ENCODE results near the gene WNK1. TPM values are rescaled to one million over a fixed set of nuclear protein-coding genes. Genes with fewer than 3 reads are reported as not detected.
"Not testable (repeated sequence)": the region's sequence is repeated elsewhere in the genome, so short reads cannot be mapped to it uniquely, and the experiment has no call there.

WNK1 gene
- total RNA-seq, 1 donor from 2014 or later = 65.4 TPM

DNA sequence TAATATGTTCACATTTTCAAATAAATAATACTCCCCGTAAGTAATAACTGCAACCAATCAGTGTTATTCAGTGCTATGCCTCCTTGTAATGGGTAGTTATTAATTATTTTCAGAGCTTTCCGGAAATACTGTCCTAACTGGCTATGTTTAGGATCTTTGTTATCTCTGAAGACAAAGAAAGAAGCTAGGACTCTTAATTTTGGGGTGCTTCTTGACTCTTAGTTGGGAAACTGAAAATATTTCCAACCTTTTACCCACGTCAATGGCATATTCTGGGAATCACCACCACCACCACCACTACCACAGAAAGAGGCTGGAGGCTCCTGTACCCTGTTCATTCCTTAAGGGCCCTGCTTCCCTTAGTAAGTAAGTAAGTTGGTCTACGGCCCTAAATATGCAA lies 158.0 kb downstream of the WNK1 start:
- no peak for DNase-seq (ENCODE audit: low read depth, low spot score)

DNA sequence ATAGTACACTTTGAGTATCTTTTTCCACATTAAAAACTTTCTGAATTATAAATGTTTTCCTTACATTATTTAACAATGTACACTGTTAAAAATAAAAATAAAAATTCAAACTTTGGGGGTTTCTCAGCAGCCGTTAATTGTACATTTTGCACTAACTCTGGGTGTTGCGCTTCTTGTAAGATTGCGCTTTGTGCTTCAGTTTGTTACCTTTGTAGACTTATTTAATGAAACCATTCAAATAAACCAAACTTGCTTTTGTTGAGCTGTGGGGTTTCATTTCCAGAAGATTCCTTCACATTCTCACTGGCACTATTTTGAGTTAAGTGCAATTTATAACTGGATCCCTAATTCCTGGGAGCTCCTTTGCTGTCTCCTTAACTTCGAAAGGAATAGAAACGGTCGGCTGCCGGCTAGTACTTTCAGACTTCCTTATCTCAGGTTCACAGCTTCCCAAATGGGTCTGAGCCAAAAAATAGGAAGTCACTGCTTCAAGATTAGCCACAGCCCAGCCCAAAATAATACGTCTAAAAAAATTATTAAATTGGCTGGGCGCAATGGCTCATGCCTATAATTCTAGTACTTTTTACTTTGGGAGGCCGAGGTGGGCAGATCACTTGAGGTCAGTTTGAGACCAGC lies 158.9 kb downstream of the WNK1 start:
- peak; percentile 59 for DNase-seq (ENCODE audit: low read depth, low spot score)

- no peak for DNase-seq (ENCODE audit: low read depth, low spot score)
Measured at GRCh38 chr12:912466-913235, 160.3 kb downstream of the WNK1 start.

DNA sequence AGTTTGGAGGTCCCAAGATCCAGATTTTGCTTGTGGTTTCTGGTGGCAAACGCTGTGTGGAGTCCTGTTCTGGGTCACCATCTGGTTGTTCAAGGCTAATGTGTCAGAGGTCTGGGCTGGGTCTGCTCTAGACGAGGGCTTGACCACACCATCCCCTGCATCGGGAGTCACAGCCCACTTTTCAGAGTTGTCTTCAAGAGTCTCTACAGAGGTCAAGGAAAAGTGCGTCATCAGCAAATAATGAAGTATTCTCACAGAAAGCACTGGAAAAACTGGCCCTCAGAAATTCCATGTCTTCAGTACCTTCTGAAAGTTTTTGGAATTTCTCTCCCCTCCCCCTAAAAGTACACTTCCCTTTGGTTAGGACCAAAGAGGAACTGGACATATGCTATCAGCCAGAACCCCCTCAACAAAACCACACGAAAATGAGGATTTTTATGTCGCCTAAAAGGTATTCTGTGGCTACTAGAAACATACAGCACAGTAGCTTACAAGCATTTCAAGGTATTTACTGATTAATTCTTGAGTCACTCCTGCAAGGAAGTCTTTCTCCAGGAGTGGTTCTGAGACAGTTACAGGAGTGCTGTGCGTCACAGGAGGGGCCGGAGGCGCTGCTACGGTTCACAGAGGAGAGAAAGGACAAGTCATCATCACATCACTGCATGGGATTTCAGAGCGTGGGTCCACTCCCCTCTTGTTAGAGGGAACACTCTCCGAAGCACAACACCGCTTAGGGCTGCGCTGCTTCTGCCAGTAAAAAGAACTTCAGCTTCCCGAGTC lies 161.7 kb downstream of the WNK1 start:
- DNase-seq (ENCODE audit: low read depth, low spot score) = no peak

- DNase-seq (ENCODE audit: low read depth, low spot score) = peak; percentile 15
Measured at GRCh38 chr12:915090-915489, 162.7 kb downstream of the WNK1 start.

DNA sequence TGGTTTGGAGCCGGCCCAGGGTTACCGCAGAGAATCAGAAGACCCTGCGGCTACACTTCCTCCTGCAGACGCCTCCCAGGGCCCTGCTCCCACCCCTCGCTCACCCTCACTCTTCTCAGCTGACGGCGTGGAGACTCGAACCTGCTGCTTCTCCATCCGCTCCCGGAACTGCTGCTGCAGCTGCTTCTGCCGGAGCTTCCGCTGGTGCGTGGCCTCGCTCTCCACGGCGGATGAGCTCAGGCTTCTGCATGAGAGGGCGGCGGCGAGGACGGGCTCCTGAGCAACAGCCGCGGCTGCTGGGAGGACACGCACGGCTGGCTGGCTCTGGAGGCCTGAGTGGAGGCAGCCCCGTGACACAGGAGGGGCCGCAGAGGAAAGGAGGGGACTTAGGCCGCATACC lies 163.9 kb downstream of the WNK1 start:
- DNase-seq (ENCODE audit: low read depth, low spot score) = no peak

- no peak for DNase-seq (ENCODE audit: low read depth, low spot score)
Measured at GRCh38 chr12:916712-917445, 164.5 kb downstream of the WNK1 start.

GRCh38 chr12:920676-921075 lies 168.3 kb downstream of the WNK1 start:
- no peak for DNase-seq (ENCODE audit: low read depth, low spot score)

DNA sequence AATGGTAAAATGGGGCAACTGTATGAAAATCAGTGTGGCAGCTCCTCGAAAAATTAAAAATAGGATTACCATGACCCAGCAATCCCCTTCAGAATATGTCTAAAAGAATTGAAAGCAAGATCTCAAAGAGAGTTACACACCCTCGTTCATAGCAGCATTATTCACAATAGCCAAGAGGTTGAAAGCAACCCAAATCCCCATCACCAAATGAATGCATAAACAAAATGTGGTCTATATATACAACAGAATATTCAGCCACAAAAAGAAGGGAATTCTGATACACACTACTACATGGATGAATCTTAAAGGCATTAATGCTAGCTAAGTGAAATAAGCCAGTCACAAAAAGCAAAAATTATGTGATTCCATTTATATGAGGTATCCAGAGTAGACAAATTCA lies 169.9 kb downstream of the WNK1 start:
- DNase-seq (ENCODE audit: low read depth, low spot score) = no peak

GRCh38 chr12:926641-927040 lies 174.3 kb downstream of the WNK1 start:
- no peak for DNase-seq (ENCODE audit: low read depth, low spot score)

DNA sequence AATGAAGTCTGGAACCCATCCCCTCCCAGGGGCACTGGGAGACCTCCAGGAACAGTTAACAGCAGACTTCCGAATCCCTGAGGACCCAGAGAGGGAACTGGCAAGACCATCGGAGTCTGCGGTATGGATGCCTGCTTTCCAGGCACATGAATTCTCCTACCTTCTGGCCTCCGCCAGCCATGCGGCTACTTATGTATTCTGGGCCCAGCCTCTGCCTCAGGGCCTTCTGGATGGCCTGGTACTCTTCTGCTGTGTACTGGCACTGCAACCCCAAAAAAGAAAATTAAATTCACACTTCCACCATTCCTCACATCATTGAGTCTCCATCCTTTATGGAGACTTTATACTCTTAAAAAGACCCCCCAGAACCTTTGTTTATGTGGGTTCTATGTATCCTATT lies 178.7 kb downstream of the WNK1 start:
- no peak for DNase-seq (ENCODE audit: low read depth, low spot score)

- no peak for DNase-seq (ENCODE audit: low read depth, low spot score)
Measured at GRCh38 chr12:931591-931990, 179.2 kb downstream of the WNK1 start.

DNA sequence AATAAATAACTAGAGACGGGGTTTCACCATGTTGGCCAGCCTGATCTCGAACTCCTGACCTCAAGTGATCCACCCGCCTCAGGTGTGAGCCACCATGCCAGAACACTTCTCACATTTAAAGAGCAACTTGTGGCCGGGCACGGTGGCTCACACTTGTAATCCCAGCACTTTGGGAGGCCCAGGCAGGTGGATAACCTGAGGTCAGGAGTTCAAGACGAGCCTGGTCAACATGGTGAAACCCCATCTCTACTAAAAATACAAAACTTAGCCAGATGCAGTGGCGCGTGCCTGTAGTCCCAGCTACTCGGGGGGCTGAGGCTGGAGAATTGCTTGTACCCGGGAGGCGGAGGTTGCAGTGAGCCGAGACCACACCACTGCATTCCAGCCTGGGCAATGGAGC lies 183.5 kb downstream of the WNK1 start:
- not testable (repeated sequence) for DNase-seq (ENCODE audit: low read depth, low spot score)

- no peak for DNase-seq (ENCODE audit: low read depth, low spot score)
Measured at GRCh38 chr12:936377-937345, 184.3 kb downstream of the WNK1 start.

- no peak for DNase-seq (ENCODE audit: low read depth, low spot score)
Measured at GRCh38 chr12:938810-939209, 186.4 kb downstream of the WNK1 start.

- DNase-seq (ENCODE audit: low read depth, low spot score) = no peak
Measured at GRCh38 chr12:943051-943450, 190.7 kb downstream of the WNK1 start.

DNA sequence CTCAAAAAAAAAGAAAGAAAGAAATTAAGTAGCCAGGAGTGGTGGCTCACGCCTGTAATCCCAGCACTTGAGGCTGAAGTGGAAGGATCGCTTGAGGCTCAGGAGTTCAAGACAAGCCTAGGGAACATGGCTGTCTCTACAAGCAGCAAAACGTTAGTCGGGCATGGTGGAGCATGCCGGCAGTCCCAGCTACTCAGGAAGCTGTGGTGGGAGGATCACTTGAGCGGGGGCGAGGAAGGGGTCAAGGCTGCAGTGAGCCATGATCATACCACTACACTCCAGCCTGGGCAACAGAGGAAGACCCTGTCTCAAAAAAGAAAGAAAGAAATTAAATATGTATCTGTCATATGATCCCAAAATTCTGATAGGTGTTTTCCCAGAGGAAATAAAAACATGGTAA lies 191.8 kb downstream of the WNK1 start:
- DNase-seq (ENCODE audit: low read depth, low spot score) = no peak

- no peak for DNase-seq (ENCODE audit: low read depth, low spot score)
Measured at GRCh38 chr12:946212-946611, 193.8 kb downstream of the WNK1 start.

DNA sequence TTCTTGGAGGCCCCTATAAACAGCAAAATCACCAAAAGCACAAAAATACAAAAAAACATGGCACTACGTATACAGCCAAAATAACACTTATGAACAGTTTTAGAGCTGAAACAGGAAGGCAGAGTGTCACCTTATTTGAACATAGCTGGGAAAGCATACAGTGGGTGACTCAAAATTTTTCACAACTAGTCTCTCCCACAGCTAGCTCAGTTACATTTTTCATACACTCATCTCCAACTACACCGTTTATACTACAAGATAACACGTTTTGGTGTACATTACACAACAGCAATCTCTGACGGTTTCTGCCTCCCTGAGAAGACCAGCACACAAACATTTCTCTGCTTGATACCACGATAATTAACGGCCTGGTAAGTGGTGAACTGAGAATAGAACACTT lies 194.3 kb downstream of the WNK1 start:
- no peak for DNase-seq (ENCODE audit: low read depth, low spot score)

DNA sequence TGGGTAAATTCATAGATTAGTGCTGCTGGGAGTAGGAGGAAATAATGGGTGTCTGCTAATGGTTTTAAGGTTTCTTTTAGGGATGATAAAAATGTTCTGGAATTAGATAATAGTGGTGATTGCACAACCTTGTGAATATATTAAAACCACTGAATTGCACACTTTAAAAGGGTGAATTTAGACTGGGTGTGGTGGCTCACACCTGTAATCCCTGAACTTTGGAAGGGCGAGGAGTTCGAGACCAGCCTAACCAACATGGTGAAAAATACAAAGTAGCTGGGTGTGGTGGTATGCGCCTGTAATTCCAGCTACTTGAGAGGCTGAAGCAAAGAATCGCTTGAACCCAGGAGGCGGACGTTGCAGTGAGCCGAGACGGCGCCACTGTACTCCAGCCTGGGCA lies 195.9 kb downstream of the WNK1 start:
- no peak for DNase-seq (ENCODE audit: low read depth, low spot score)
